ENCODE measurements around the gene TRPM8.

- no peak for TF ChIP-seq CTCF (IDR thresholded peaks at IDR 0.05)
- no peak for TF ChIP-seq ZFX (IDR thresholded peaks at IDR 0.05; ENCODE audit: borderline replicate concordance)
Measured at GRCh38 chr2:233925402-233925801, 8.2 kb downstream of the TRPM8 start.

Measured in 22Rv1 (cell line).